ENCODE measurements around the gene RNF141. TPM values are rescaled to one million over a fixed set of nuclear protein-coding genes. Genes with fewer than 3 reads are reported as not detected.

RNF141 gene
- total RNA-seq, 1 donor from 2014 or later, result 21.7 TPM

DNA sequence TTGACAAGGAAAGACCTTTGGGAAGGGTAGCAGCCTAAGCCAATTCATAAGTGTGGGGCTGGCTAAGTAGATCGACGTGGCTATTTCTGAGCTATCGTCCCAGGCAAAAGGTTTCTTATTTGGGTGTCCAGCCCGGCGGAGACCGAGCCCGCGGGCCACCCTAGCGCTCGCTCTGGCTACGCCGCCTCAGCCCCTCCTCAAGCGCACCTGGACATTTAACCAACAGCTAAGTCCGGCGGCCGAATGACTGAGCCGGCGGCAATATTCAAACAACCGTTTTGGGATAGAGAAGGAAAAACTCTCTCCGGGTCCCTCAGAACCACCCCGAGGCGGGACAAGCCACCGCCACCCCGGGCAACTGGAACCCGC lies 457 bp downstream of the RNF141 start:
- DNase-seq (ENCODE audit: low read depth), result no peak
- peak overlapping the region; percentile 77 for H3K4me3 ChIP-seq (ENCODE audit: low read depth, low read length)
- TF ChIP-seq CTCF (conservative IDR thresholded peaks at IDR 0.05; ENCODE audit: low read depth, low read length), result no peak

- no peak overlapping the region for H3K4me3 ChIP-seq (ENCODE audit: low read depth, low read length)
- no peak for TF ChIP-seq CTCF (conservative IDR thresholded peaks at IDR 0.05; ENCODE audit: low read depth, low read length)
- DNase-seq (ENCODE audit: low read depth), result no peak
These were observed 1.6 kb downstream of the RNF141 start for GRCh38 chr11:10539339-10539738.

DNA sequence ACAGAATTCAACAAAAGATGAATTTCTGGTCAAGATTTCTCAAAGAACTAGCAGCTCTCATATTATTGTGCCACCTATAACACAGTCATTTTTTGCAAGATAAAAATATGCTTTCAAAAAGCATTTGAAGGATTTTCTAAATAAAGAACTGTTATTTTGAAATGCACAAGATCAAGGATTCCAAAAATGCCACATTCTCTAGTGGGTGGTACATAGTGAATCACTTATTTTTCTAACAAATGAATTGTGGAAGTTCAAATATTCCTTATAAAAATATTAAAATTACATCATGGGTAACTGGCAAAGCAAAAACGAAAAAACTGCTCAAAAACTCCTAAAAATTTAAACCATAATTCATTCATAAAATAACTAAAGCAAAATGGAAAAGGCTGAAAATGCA lies 2.1 kb downstream of the RNF141 start:
- TF ChIP-seq CTCF (conservative IDR thresholded peaks at IDR 0.05; ENCODE audit: low read depth, low read length), result no peak
- DNase-seq (ENCODE audit: low read depth), result no peak

DNA sequence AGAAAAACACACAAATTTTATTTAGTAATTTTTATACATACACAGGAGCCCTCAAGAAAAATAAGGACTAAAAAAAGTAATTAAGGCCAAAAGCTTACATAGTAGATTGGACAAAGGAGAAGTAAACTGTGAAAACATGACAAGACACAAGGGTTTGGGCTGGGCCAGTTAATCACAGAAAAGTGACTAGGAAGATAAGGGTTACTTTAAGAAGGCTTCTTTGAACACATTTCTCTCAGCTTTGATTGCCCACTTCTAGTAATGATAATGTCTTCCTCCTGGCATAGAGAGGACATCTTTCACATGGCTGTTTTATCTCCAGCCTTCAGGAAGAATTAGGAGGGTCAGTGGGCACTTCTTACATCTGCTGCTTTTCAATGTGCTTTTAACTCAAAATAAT lies 3.4 kb downstream of the RNF141 start:
- no peak overlapping the region for H3K4me3 ChIP-seq (ENCODE audit: low read depth, low read length)
- DNase-seq (ENCODE audit: low read depth), result no peak
- no peak for TF ChIP-seq CTCF (conservative IDR thresholded peaks at IDR 0.05; ENCODE audit: low read depth, low read length)

More for the DNA sequence above, 2.1 kb downstream of the RNF141 start:
- no peak overlapping the region for H3K4me3 ChIP-seq (ENCODE audit: low read depth, low read length)

DNA sequence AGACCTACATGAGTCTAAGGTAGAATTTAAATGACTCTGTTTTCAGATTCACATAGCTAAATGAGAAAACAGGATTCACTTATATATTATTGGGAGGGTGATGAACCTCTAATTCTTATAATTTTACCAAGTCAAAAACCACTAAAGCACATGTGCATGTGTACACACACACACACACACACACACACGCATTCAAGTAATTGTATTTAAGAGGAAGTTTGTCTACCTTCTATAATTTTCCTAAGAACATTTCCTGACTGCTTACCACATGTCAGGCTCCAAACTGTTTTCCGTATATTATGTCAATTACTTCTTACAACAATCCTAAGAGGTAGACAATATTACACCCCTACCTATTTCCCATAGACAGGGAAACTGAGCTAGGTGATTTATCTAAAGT lies 6.7 kb downstream of the RNF141 start:
- no peak for DNase-seq (ENCODE audit: low read depth)
- no peak overlapping the region for H3K4me3 ChIP-seq (ENCODE audit: low read depth, low read length)
- TF ChIP-seq CTCF (conservative IDR thresholded peaks at IDR 0.05; ENCODE audit: low read depth, low read length), result no peak

GRCh38 chr11:10533323-10533722 lies 7.7 kb downstream of the RNF141 start:
- no peak overlapping the region for H3K4me3 ChIP-seq (ENCODE audit: low read depth, low read length)
- no peak for TF ChIP-seq CTCF (conservative IDR thresholded peaks at IDR 0.05; ENCODE audit: low read depth, low read length)
- DNase-seq (ENCODE audit: low read depth), result no peak

DNA sequence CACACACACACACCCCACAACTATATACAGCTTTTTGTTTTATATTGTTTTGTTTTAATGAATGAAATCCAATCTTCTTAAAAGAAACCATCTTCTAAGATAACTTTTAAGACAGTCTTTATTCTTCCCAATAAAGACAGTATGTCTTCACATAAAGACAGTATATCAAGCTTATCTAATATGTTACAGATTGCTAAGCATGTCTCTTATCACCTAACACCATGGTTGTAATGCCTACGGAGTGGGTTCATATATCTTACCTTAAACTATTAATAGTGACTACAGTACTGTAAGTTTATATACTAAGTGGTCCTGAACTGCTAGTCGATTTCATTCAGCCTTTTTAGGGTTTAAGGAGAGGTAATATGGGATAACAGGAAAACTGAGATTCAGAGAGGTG lies 8.5 kb downstream of the RNF141 start:
- H3K4me3 ChIP-seq (ENCODE audit: low read depth, low read length), result no peak overlapping the region
- no peak for DNase-seq (ENCODE audit: low read depth)
- TF ChIP-seq CTCF (conservative IDR thresholded peaks at IDR 0.05; ENCODE audit: low read depth, low read length), result no peak

Data from epithelial cell of proximal tubule (primary cell).